Urothelium cell line (cell line): ENCODE measurements around the gene CRNKL1.

Source experiments
- DNase-seq: peaks from one replicate; pipeline ENCODE4 v3.0.0; 2011; ENCODE audit warnings: low spot score, mixed read lengths
- FAIRE-seq: peaks from 2 replicates; lab custom pipeline; 2011; peaks lifted over from hg19 to GRCh38; lab: Jason Lieb, UNC

CRNKL1 gene

GRCh38 chr20:19986419-19986818 lies 65.8 kb downstream of the CRNKL1 start:
- FAIRE-seq = no peak
- DNase-seq = no peak
